Activated naive CD4-positive, alpha-beta T cell treated with anti-CD3 and anti-CD28 coated beads, Interleukin-2, amount 10 ng/mL, durations not matched to agents 7 days and 5 days (primary cell): ENCODE data around the gene C6orf141.

Experiments
- CTCF ChIA-PET: fragments of 350-600 bp; sonication (Branson Sonifier 250); formaldehyde crosslinking; loops from one replicate; lab custom pipeline; 2021; ENCODE audit warnings: antibody characterized with exemption; lab: Charles Lee
- DNase-seq: peaks from one replicate; pipeline ENCODE4 v3.0.0-alpha.2; 2020
- H3K27ac Mint-ChIP-seq: one replicate; pipeline ENCODE4 v1.8.0; 2021; ENCODE audit warnings: mild to moderate bottlenecking, moderate library complexity, mixed read lengths
- H3K27me3 Mint-ChIP-seq: one replicate; pipeline ENCODE4 v1.8.0; 2021; ENCODE audit warnings: mild to moderate bottlenecking, mixed read lengths
- H3K36me3 Mint-ChIP-seq: one replicate; pipeline ENCODE4 v1.8.0; 2021; ENCODE audit warnings: mixed read lengths
- H3K4me1 Mint-ChIP-seq: one replicate; pipeline ENCODE4 v1.8.0; 2021; ENCODE audit warnings: mixed read lengths
- H3K4me3 Mint-ChIP-seq: one replicate; pipeline ENCODE4 v1.8.0; 2021; ENCODE audit warnings: mild to moderate bottlenecking, moderate library complexity, mixed read lengths
- H3K9me3 Mint-ChIP-seq: one replicate; pipeline ENCODE4 v1.8.0; 2021; ENCODE audit warnings: mixed read lengths

The C6orf141 gene

DNA sequence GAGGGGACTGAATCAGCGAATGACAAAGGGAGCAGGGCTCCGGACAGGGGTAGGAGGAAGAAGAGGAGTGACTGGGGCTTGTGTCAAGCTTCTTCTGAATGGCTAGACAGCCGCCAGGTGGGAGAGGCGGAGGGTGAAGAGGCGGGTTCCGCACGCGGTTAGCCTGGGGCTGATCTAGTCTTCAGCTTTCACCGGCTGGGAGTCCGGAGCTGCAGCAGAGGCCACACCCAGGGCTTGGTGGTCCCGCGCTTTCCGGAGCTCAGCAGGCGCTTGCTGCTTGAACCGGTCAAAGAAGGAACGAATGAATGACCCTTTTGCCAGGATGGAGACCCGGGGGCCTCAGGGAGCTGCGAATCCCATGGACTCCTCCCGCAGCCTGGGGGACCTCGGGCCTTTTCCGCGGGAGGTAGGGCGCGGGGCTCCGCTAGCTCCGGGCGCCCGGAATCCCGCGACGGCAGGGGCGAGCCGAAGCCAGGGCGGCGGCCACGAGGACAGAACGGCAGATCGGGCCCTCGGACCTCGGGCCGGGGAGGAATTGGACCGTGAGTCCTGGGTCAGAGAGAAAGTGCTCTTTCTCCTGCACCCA lies at the start of gene C6orf141:
Gene C6orf141, plus strand, starts transcription at position 177 of the 586 bp plus-strand sequence. Its CDS starts 125 bp downstream, at position 302.
- no peaks in the 10 kb centered on the region for H3K36me3 Mint-ChIP-seq
- DNase-seq = peak; percentile 59
- no peaks in the 10 kb centered on the region for H3K9me3 Mint-ChIP-seq
- CTCF ChIA-PET = interaction anchor here (1.0 to 2.5 kb wide), 4 partner anchors 15 to 19 kb away, joined by 3 to 12 read pairs (median 4); no protein-coding TSS in a partner anchor
- peak within 1 kb of the TSS; percentile 68 for H3K4me3 Mint-ChIP-seq
- H3K27ac Mint-ChIP-seq = no peak within 1 kb of the TSS
- H3K27me3 Mint-ChIP-seq = peaks cover 35% of the 10 kb centered on the region
- peaks cover 21% of the 10 kb centered on the region for H3K4me1 Mint-ChIP-seq

DNA sequence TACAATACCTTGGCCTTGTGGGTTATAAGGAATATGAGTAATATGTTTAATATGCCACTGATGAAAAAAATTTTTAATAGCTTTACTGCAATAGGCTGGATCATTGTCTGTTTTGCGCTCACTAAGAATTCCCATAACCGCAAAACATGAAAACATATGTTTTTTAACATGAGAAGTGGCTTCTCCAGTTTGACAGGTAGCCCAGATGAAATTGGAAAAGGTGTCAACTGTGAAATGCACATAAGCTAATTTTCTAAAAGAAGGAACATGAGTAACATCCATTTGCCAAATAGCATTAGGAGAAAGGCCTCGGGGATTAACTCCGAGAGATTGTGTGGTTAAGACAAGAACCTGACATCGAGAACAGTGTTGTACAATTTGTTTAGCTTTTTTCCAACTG lies 45.8 kb upstream of the C6orf141 start:
- Mint-ChIP-seq H3K9me3 (no peaks in the 10 kb centered on the region), H3K27me3 (no peaks in the 10 kb centered on the region), H3K27ac (no peak overlapping the region), H3K36me3 (no peaks in the 10 kb centered on the region), H3K4me3 (no peak overlapping the region), H3K4me1 (no peaks in the 10 kb centered on the region)
- CTCF ChIA-PET = no interaction called here
- no peak for DNase-seq

DNA sequence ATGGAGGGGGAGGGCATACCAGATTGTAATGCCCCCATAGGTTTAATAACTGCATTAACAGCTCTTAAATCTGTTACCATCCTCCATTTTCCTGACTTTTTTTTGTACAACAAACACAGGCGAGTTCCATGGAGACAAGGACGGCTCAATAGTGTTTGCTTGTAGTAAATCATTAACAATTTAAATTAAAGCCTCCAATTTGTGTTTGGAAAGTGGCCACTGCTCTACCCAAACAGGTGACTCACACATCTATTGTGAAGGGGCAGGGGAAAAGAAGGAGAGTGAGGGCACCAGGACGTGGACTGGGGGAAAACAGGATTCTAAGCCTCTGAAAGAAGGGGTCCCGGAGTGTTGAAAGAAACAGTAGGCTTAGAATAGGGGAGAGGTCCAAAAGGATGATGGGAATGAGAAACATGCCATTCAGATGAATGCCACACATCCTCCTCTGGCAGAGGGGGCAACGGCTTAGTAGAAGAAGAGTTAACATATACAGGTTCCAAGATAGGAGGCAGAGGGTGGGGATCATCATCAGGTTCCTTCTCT lies 43.8 kb upstream of the C6orf141 start:
- DNase-seq = no peak
- no peaks in the 10 kb centered on the region for H3K4me1 Mint-ChIP-seq
- no peaks in the 10 kb centered on the region for H3K36me3 Mint-ChIP-seq
- H3K27ac Mint-ChIP-seq = no peak overlapping the region
- no peaks in the 10 kb centered on the region for H3K9me3 Mint-ChIP-seq
- peaks cover 9% of the 10 kb centered on the region for H3K27me3 Mint-ChIP-seq
- CTCF ChIA-PET = no interaction called here
- H3K4me3 Mint-ChIP-seq = no peak overlapping the region

DNA sequence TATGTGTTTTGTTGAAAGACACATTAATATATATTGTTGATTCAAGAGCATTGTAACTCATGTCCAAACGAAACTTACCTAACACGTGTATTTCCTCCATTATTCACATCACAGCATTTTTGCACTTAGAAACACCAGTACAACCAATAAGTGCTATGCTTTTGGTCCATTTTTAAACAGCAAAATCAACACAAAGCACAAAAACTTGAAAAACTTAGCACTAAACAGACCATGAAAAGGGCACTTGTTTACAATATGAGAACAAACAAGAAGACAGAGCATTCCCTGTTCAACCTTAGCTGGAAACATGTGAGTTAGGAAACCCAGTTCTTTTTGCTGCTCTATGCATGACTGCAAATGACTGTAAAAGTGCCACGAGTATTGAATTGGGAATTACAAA lies 41.1 kb upstream of the C6orf141 start:
- Mint-ChIP-seq H3K36me3 (no peaks in the 10 kb centered on the region), H3K4me3 (no peak overlapping the region), H3K27me3 (peaks cover 12% of the 10 kb centered on the region), H3K4me1 (no peaks in the 10 kb centered on the region), H3K9me3 (no peaks in the 10 kb centered on the region), H3K27ac (no peak overlapping the region)
- no peak for DNase-seq
- CTCF ChIA-PET = no interaction called here

DNA sequence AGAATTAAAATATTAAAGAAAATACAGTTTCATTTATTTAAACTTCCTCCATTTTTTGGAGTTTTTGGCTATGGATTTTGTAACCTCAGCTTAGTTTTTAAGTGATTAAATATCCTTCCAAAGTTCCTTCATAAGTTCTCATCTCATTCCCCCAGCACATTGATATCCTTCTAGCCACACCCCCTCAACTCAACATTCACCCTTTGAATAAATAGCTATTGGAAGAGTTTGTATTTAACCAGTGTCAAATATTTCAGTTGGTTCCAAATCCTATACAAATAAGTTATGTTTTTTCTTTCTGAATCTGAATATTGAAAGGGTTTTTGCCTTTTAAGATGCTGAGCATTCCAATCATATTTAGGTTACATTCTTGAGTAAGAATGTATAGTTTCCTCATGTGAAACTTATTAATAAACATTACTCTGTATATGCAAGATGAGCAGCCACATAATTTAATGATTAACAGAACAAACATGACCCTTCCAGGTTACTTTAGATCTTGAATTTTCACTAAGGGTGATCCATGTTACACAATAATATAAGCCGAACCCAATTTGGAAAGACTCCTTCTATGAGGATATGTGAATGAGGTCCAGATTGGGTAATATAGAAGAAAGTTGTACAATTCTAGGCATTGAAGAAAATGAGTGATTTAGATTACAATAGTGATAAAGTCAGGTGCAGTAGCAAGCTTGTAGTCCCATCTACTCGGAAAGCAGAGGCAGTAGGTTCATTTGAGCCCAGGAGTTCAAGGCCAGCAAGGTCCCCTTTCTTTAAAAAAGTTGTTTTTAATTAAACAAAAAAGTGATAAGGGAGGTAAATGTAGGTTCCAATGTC lies 37.1 kb upstream of the C6orf141 start:
- CTCF ChIA-PET = interaction anchor here (0.7 kb wide), 1 partner anchor 19 kb away, joined by 3 read pairs; no protein-coding TSS in a partner anchor
- Mint-ChIP-seq H3K4me3 (no peak overlapping the region), H3K9me3 (no peaks in the 10 kb centered on the region), H3K4me1 (no peaks in the 10 kb centered on the region), H3K36me3 (no peaks in the 10 kb centered on the region), H3K27ac (no peak overlapping the region), H3K27me3 (peaks cover 16% of the 10 kb centered on the region)
- DNase-seq = no peak

DNA sequence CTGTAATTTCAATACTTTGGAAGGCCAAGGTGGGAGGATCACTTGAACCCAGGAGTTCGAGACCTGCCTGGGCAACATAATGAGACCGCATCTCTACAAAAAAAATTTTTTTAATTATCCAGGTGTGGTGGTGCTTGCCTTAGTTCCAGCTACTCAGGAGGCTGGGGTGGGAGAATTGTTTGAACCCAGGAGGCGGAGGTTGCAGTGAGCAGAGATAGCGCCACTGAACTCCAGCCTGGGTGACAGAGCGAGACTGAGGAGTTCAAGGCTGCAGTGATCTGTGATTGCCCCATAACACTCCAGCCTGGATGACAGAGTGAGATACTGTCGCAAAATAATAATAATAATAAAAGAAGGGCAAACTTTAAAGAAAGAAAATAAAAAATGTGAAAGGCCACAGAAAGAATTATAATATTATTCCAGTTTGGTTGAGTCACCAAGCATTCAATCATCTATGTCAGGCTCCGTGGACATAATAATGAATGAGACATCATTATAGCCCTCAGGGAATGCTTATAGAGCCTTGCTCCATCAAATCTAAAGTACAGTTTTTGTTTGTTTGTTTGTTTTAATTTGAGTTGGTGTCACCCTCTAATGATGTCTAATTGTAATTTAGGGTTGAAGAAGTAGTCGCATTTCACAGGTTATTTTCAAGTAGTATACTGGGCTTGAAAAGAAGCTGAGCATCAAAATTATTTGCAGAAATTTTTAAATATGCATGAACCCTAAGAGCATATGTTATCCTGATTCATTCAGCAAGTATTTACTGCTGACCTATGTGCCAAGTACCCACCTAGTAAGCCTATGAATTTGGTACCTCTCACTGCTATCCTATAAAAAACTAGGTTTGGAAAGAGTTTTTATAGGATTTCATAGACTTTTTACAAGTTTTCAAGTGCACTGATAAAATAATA lies 35.6 kb upstream of the C6orf141 start:
- H3K4me3 Mint-ChIP-seq = no peak overlapping the region
- DNase-seq = no peak
- H3K27ac Mint-ChIP-seq = no peak overlapping the region
- peaks cover 16% of the 10 kb centered on the region for H3K27me3 Mint-ChIP-seq
- no peaks in the 10 kb centered on the region for H3K36me3 Mint-ChIP-seq
- no peaks in the 10 kb centered on the region for H3K4me1 Mint-ChIP-seq
- CTCF ChIA-PET = no interaction called here
- H3K9me3 Mint-ChIP-seq = no peaks in the 10 kb centered on the region

DNA sequence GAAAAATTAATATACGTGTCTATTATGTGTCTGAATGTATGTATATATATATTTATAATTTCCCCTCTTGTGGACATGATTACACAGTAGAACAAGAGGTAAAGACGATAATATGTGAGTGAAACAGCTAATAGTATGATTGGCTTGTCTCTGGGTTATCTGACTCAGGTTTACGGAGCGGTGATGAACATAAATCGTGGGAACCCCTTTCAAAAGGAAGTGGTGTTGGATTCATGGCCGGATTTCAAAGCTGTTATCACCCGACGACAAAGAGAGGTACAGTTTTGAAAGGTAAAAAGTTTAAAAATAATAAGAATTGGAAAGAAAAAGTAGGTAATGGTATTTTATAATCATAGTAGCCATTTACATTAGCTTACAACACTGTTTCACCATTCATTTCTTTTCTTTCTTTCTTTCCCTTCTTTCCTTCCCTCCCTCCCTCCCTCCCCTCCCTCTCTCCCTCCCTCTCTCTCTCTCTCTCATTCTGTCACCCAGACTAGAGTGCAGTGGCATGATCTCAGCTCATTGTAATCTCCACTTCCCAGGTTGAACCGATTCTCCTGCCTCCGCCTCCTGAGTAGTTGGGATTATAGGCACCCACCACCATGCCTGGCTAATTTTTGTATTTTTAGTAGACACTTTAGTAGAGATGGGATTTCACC lies 34.9 kb upstream of the C6orf141 start:
- no peak overlapping the region for H3K4me3 Mint-ChIP-seq
- no peaks in the 10 kb centered on the region for H3K4me1 Mint-ChIP-seq
- no peaks in the 10 kb centered on the region for H3K36me3 Mint-ChIP-seq
- H3K27ac Mint-ChIP-seq = no peak overlapping the region
- CTCF ChIA-PET = interaction anchor here (0.6 to 1.9 kb wide), 2 partner anchors 17 to 113 kb away, joined by 3 to 7 read pairs; no protein-coding TSS in a partner anchor
- no peaks in the 10 kb centered on the region for H3K9me3 Mint-ChIP-seq
- no peak for DNase-seq
- H3K27me3 Mint-ChIP-seq = peaks cover 16% of the 10 kb centered on the region

DNA sequence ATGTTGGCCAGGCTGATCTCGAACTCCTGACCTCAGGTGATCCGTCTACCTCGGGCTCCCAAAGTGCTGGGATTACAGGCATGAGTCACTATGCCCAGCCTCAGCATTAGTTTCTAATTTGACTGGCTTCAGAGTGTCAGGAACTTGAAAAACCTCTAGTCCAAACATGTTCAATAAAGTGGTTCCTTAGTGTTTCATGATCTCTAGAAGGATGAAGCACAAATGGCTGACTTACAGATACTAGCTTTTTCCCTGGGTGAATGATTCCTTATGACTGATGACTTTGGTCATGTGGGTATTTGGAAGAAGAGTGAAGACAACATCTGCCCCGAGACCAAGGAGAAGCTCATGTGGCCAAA lies 34.3 kb upstream of the C6orf141 start:
- DNase-seq = no peak
- Mint-ChIP-seq H3K36me3 (no peaks in the 10 kb centered on the region), H3K27ac (no peak overlapping the region), H3K9me3 (no peaks in the 10 kb centered on the region), H3K27me3 (peaks cover 11% of the 10 kb centered on the region), H3K4me3 (no peak overlapping the region), H3K4me1 (no peaks in the 10 kb centered on the region)
- CTCF ChIA-PET = interaction anchor here (1.9 kb wide), 1 partner anchor 16 kb away, joined by 7 read pairs; no protein-coding TSS in a partner anchor

DNA sequence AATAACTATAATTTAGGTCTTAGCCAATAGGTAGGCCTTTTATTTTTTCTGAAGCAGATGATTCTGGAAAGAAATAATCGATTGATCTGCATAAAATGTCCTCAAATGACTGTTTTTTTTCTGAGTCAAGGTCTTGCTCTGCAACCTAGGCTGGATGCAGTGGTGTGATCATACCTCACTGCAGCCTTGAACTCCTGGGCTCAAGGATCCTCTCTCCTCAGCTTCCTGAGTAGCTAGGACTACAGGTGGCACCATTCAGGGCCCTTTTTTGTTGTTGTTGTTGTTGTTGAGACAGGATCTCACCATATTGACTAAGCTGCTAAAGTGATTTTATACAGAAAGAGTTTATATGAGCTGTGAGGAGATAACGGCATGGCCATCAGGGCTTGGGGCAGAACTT lies 32.5 kb upstream of the C6orf141 start:
- CTCF ChIA-PET = no interaction called here
- no peaks in the 10 kb centered on the region for H3K36me3 Mint-ChIP-seq

DNA sequence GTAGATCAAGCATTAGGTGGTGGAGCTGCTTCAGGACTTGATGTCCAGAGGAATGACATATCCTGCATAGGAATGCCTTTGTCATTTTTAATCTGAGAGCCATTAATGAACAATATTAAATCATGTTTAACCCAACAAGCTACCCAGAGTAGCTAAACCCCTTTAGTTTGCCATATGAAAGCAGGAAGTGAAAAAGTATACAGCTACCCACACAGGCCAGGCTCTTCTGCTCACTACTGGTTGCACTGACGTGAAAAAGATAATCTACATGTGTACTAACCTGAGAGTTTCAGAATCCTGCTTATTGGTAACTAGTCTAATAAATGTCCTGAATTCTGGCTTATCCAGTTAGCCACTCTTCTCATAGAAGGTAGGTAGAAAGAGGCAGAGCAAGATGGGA lies 30.8 kb upstream of the C6orf141 start:
- Mint-ChIP-seq H3K9me3 (no peaks in the 10 kb centered on the region), H3K36me3 (no peaks in the 10 kb centered on the region), H3K27me3 (peaks cover 4% of the 10 kb centered on the region), H3K4me3 (no peak overlapping the region), H3K27ac (no peak overlapping the region), H3K4me1 (no peaks in the 10 kb centered on the region)
- CTCF ChIA-PET = interaction anchor here (1.4 kb wide), 1 partner anchor 12 kb away, joined by 7 read pairs; no protein-coding TSS in a partner anchor
- DNase-seq = no peak

More for the DNA sequence above, 32.5 kb upstream of the C6orf141 start:
- no peak for DNase-seq
- Mint-ChIP-seq H3K9me3 (no peaks in the 10 kb centered on the region), H3K4me3 (no peak overlapping the region), H3K27ac (no peak overlapping the region), H3K4me1 (no peaks in the 10 kb centered on the region), H3K27me3 (peaks cover 8% of the 10 kb centered on the region)

DNA sequence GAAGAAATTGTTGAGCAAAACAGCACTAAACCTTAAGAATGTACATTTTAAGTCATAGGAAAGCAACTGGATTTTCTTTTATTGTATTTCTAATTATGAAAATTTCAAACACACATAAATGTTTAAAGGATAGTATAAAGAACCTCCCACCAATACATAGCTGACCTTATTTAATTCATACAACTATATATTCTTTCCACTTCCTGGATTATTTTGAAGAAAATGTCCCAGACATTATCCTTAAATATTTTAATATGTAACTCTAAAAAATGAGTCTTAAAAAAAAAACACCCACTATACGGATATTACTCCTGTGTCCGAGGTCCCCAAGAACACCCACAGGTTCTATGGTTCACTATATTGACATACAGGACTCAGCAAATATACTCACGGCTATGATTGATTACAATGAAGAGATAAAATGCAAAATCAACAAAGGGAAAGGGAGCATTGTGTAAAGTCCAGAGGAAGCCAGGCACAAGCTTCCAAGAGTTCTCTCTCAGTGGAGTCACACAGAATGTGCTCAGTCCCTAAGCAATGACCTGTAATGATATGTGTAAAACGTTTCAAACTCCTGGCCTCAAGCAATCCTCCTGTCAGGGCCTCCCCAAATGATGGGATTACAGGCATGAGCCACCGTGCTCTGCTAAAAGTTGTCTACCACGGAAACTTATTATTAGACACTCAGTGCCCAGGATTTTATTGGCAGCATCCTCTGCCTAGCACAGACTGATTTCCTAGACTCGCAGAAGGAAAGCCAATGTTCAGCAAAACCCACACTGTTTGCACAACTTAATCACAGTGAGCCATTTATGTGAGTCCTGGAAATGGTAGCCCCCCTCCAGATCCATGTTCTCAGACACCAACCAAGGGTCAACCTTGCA lies 27.5 kb upstream of the C6orf141 start:
- no peak overlapping the region for H3K27ac Mint-ChIP-seq
- H3K27me3 Mint-ChIP-seq = no peaks in the 10 kb centered on the region
- no peaks in the 10 kb centered on the region for H3K36me3 Mint-ChIP-seq
- H3K4me1 Mint-ChIP-seq = no peaks in the 10 kb centered on the region
- H3K9me3 Mint-ChIP-seq = no peaks in the 10 kb centered on the region
- no peak overlapping the region for H3K4me3 Mint-ChIP-seq
- no peak for DNase-seq
- CTCF ChIA-PET = interaction anchor here (1.1 kb wide), 1 partner anchor 10 kb away, joined by 3 read pairs; no protein-coding TSS in a partner anchor

DNA sequence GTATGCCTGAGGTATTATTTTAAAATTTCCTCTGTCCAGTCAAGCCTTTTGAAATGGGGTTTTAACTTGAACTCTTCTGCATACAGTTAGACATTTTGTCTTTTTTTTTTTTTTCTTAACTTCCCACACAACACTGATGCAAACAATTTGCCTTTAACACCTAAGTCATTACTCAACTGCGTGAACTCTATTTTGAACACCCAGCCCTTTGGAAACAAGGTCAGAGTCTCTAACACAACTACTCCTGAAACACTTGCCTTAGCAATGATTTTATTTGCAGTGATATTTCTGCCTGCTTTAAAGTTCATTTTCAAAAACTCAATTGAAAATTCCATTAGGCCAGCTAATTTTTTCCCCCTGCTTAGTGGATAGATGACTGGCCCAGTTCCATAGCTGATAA lies 26.6 kb upstream of the C6orf141 start:
- H3K36me3 Mint-ChIP-seq = no peaks in the 10 kb centered on the region
- no peak overlapping the region for H3K27ac Mint-ChIP-seq
- CTCF ChIA-PET = interaction anchor here (1.1 kb wide), 1 partner anchor 9 kb away, joined by 3 read pairs; no protein-coding TSS in a partner anchor
- H3K4me3 Mint-ChIP-seq = no peak overlapping the region
- H3K4me1 Mint-ChIP-seq = no peaks in the 10 kb centered on the region
- no peaks in the 10 kb centered on the region for H3K27me3 Mint-ChIP-seq
- no peak for DNase-seq
- H3K9me3 Mint-ChIP-seq = no peaks in the 10 kb centered on the region
